Prostate gland (tissue), 2 donors: ENCODE measurements around the gene ARFGEF3.

Experiments
- CTCF ChIP-seq, 4 experiments: fragments of 200-600 bp in 2 of 4; fragments of 450-650 bp in 2 of 4; sonication (generic) in 2 of 4; IDR thresholded peaks; 1 replicate in 3 of 4; 2 replicates in 1 of 4; pipeline ENCODE4 v1.5.1; 2016 to 2019; ENCODE audit warnings: antibody characterized with exemption in 4 of 4, mild to moderate bottlenecking in 2 of 4, moderate library complexity in 2 of 4
- POLR2A ChIP-seq: fragments of 450-650 bp; IDR thresholded peaks from one replicate; pipeline ENCODE4 v1.6.1; 2016; ENCODE audit warnings: antibody characterized with exemption, mild to moderate bottlenecking

- no peak for TF ChIP-seq CTCF (IDR thresholded peaks at IDR 0.05)
- TF ChIP-seq POLR2A, result no peak
Observed at GRCh38 chr6:138271451-138271850, 109.7 kb downstream of the ARFGEF3 start.
